ENCODE data around the gene LY6G6C.
A peak's percentile ranks its signal among the peaks of the same experiment; 100 is the strongest.

Gene LY6G6C

GRCh38 chr6:31702819-31703716 lies 18.5 kb downstream of the LY6G6C start, which contains the start of gene ABHD16A:
TSS of gene ABHD16A (minus strand) at chr6:31703324. CDS start at chr6:31703281, 43 bp downstream.
- peak; percentile 99 for DNase-seq

- DNase-seq: no peak
Measured at GRCh38 chr6:31702405-31702818, 19.1 kb downstream of the LY6G6C start.

DNA sequence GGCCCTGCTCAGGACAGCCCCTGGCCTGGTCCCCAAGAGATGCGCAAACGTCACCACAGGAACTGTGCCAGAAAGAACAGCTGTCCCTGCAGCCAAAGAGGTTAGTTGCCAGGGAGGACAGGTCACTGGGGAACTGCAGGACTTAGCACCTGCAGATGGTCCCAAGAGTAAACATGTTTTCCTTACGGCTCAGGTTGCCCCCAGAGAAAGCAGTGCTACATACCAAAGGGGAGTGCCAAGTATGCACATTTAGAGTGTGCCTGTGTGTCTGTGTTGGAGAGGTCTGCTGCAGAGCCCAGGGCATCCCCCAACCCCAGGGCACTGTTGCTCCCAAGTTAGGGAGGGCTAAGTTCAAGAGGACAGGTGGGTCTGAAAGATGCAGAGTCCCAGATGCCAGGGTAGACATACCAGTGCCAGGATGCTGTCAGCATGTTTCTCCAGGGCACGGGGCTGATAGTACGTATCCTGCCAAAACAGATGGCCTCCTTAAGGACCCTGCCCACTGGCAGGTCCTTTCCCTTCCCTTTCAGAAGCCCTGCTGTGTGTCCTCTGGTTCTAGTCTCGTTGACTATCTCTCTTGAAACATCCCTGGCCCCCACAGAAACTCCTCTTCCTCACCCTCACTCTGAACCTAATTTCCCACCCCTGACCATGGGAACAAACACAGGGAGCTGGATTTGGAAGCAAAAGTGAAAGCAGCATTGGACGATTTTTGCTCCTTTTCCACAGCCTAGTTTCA lies 19.7 kb downstream of the LY6G6C start:
- DNase-seq: peak; percentile 30

- no peak for DNase-seq
Measured at GRCh38 chr6:31700740-31701401, 20.7 kb downstream of the LY6G6C start.

GRCh38 chr6:31697555-31697954 lies 24.0 kb downstream of the LY6G6C start:
- DNase-seq: no peak

GRCh38 chr6:31693535-31693934 lies 28.0 kb downstream of the LY6G6C start:
- no peak for DNase-seq

GRCh38 chr6:31692886-31693285 lies 28.7 kb downstream of the LY6G6C start:
- no peak for DNase-seq

DNA sequence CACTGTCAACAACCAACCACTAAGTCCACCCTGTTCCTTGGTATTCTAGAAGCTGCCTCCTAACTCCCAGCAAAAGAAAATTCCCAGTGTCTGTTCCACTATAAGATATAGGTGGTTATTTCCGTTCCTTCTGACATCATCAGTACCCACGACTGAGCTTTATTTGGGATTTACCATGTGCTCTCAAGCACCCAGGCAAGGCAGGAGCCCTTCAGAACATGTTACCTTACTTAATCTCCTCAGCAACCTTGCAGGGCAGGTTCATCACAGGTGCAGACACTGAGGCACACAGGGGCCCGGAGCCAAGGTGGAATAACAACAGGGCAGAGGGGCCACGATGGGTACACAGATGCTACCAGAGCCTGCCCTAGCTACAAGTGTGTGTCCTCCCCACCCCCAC lies 29.2 kb downstream of the LY6G6C start:
- DNase-seq: no peak

DNA sequence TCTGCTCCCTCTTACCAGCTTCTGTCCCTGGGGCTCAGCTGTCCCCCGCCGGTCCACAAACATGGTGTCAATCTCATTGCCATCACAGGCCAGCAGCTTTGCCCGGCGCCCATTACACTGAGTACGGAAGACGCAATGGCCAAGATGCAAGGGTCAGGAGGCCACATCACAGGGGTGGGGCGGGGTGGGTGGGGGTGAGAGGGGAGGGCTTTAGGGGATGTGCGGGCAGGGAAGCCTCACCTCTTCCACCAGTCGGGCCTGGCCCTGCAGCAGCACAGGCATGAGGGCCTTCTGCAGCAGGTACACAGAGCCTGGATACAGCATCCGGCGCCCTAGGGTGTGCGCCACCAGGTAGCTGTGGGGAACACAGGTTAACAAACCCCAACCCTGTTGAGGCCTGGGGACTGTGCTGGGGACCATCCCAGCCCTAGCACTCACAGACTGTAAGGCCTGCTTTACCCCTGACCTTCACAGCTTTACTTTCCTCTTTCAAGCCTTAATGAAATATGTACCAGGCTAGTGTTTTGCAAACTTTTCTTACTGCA lies 29.9 kb downstream of the LY6G6C start:
- no peak for DNase-seq

GRCh38 chr6:31691078-31691463 lies 30.5 kb downstream of the LY6G6C start:
- DNase-seq: no peak

GRCh38 chr6:31690231-31691077 lies 31.1 kb downstream of the LY6G6C start:
- DNase-seq: no peak

- DNase-seq: no peak
Measured at GRCh38 chr6:31689249-31690110, 32.1 kb downstream of the LY6G6C start.

- no peak for DNase-seq
Measured at GRCh38 chr6:31687860-31688693, 33.5 kb downstream of the LY6G6C start.

DNA sequence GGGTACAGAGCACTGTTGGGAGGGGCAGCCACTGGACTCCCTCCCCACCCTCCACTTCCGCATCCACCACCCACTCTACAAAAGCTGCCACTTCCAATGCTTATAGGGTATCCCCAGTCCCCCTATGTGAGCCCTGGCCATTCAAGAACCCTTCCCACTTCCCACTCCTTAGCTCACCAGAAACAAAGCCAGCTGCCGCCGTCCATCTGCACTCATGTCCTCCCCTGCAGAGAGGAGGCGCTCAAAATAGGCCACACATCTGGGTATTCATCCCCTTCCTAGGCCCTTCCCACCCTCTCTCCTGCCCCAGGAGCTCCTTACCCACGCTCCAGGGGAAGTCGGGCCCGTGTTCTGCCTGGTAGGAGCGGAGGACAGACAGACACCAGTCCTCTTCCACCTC lies 34.2 kb downstream of the LY6G6C start:
- DNase-seq: no peak

- no peak for DNase-seq
Measured at GRCh38 chr6:31686483-31686882, 35.1 kb downstream of the LY6G6C start.

- DNase-seq: no peak
Measured at GRCh38 chr6:31683591-31683990, 38.0 kb downstream of the LY6G6C start.

DNA sequence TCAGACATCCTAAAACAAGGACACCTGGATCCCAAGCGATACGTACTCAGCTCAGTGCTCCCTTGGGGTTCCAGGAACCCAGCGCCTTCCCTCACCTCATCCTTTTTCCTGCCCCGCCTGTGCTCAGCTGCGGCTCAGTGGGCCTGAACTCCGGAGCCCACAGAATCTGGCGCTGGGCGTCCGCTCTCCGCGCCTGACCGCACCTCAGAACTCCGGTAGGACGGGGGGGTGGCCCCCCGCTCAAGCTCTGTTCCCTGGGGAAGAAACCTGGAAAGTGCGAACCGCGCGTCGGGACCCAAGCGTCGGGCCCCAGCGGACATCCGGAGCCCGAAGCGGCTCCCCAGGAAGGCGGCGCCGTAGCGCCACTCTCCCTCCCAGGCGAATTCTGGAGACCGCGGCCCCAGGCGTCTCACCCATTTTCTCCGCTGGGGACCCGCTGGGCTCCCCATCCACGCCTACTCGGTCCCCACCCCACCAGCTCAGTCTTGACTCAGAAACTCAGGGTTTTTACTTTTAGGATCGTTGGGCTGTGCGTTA lies 40.3 kb downstream of the LY6G6C start:
- peak; percentile 60 for DNase-seq

DNA sequence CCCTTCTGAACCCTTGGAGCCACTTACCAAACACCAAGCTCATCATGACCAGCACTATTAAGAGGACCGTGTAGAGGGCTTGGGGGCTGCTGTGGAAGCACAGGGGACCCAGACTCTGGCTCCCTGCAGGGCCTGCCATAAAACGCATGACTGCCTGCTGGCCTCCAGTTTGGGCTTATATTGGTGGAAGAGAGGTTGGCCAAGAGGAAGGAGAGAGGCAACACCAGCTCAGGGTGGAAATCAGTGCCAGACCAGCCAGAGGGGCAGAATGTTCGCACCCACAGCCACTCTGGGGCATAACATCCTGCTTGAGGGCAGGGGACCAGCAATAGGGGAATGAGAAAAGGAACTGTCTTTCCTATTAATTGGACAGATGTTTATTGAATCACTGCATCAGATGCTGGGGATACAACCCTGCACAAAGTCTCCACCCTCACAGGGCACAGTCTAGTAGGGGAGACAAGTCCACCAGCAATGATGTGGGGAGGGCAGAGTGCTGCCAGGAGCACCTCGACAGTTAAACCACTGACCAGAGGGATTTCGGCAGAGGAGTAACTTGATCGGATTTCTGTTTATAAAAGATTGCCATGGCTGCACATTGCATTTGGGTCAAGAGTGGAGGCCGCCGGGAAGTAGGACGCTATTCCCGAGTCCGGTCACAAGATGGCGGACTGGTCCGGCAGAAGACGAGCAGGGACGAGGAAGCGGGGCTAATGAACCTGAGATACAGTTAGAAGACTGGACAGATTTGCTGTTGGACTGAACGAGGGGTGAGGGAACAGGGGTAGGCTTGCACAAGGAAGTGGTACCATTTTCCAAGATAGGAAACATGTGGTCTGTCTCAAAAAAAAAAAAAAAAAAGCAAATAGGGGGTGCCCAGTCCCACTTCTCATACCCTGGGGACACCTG lies 41.1 kb downstream of the LY6G6C start, which contains the start of gene LY6G5C:
TSS of gene LY6G5C (minus strand) at position 842 of the 909 bp plus-strand sequence. CDS start at position 148, 694 bp downstream.
- peak; percentile 85 for DNase-seq

- DNase-seq: no peak
Measured at GRCh38 chr6:31677955-31678354, 43.6 kb downstream of the LY6G6C start.

Measured in EL (cell line).